Stimulated activated naive CD8-positive, alpha-beta T cell treated with anti-CD3 and anti-CD28 coated beads, Interleukin-15, amount 100 ng/mL, for 72 hours (primary cell): ENCODE data around the gene APEH.
A peak's percentile ranks its signal among the peaks of the same experiment; 100 is the strongest.

Experiments used
- ATAC-seq: fragments of 150-1000 bp; cut with Tn5 transposase; 2 replicates; pipeline ENCODE4 v1.10.0; 2021; ENCODE audit warnings: mild to moderate bottlenecking, moderate library complexity
- DNase-seq, 2 donors: peaks; one replicate each; pipeline ENCODE4 v3.0.0; 2021 to 2022
- H3K27ac Mint-ChIP-seq, 2 donors: one replicate each; pipeline ENCODE4 v1.8.0; 2022; ENCODE audit warnings: mild to moderate bottlenecking in 2 of 2, mixed read lengths in 2 of 2, moderate library complexity in 2 of 2
- H3K27me3 Mint-ChIP-seq: one replicate; pipeline ENCODE4 v1.8.0; 2022; ENCODE audit warnings: mixed read lengths
- H3K4me1 Mint-ChIP-seq: one replicate; pipeline ENCODE4 v1.8.0; 2022; ENCODE audit warnings: mild to moderate bottlenecking, mixed read lengths
- H3K4me3 Mint-ChIP-seq, 2 donors: one replicate each; pipeline ENCODE4 v1.8.0; 2022; ENCODE audit warnings: mild to moderate bottlenecking in 2 of 2, mixed read lengths in 2 of 2, moderate library complexity in 1 of 2
- H3K9me3 Mint-ChIP-seq, 2 donors: one replicate each; pipeline ENCODE4 v1.8.0; 2022; ENCODE audit warnings: mixed read lengths in 2 of 2

Gene APEH

GRCh38 chr3:49717959-49718857, 44.1 kb downstream of the APEH start:
- no peaks in the 10 kb centered on the region for H3K9me3 Mint-ChIP-seq
- H3K4me3 Mint-ChIP-seq = peak overlapping the region; percentile 76 to 88
- H3K27me3 Mint-ChIP-seq = no peaks in the 10 kb centered on the region
- H3K4me1 Mint-ChIP-seq = peaks cover 52% of the 10 kb centered on the region
- H3K27ac Mint-ChIP-seq = peak overlapping the region in 1 of 2 donors; percentile 91
- DNase-seq (no peak), ATAC-seq (no peak)

GRCh38 chr3:49718858-49719213, 44.7 kb downstream of the APEH start:
- Mint-ChIP-seq H3K4me1 (peaks cover 50% of the 10 kb centered on the region), H3K9me3 (no peaks in the 10 kb centered on the region), H3K4me3 (peak overlapping the region; percentile 76 to 88), H3K27ac (peak overlapping the region in 1 of 2 donors; percentile 91), H3K27me3 (no peaks in the 10 kb centered on the region)
- ATAC-seq = no peak
- DNase-seq = no peak

GRCh38 chr3:49719214-49719884, 45.2 kb downstream of the APEH start, which contains the start of gene AMIGO3:
Gene AMIGO3, minus strand, starts transcription at chr3:49719684. Its CDS starts 219 bp downstream, at chr3:49719465.
- Mint-ChIP-seq H3K4me3 (peak within 1 kb of the TSS; percentile 76 to 88), H3K27ac (peak within 1 kb of the TSS in 1 of 2 donors; percentile 91), H3K4me1 (peaks cover 54% of the 10 kb centered on the region), H3K27me3 (no peaks in the 10 kb centered on the region), H3K9me3 (no peaks in the 10 kb centered on the region)
- DNase-seq (peak; percentile 86 to 87), ATAC-seq (peak; percentile 82)

- DNase-seq = no peak
- Mint-ChIP-seq H3K27ac (no peak overlapping the region), H3K4me3 (no peak overlapping the region), H3K9me3 (no peaks in the 10 kb centered on the region), H3K27me3 (no peaks in the 10 kb centered on the region), H3K4me1 (peaks cover 62% of the 10 kb centered on the region)
- no peak for ATAC-seq
Measured at GRCh38 chr3:49720855-49721595, 46.9 kb downstream of the APEH start.

- Mint-ChIP-seq H3K4me1 (peaks cover 62% of the 10 kb centered on the region), H3K9me3 (no peaks in the 10 kb centered on the region), H3K4me3 (no peak overlapping the region), H3K27me3 (no peaks in the 10 kb centered on the region), H3K27ac (no peak overlapping the region)
- ATAC-seq = no peak
- no peak for DNase-seq
Measured at GRCh38 chr3:49721596-49721895, 47.4 kb downstream of the APEH start.

GRCh38 chr3:49721896-49722781, 48.0 kb downstream of the APEH start:
- peak overlapping the region; percentile 98 to 99 for H3K4me3 Mint-ChIP-seq
- H3K27me3 Mint-ChIP-seq = no peaks in the 10 kb centered on the region
- H3K4me1 Mint-ChIP-seq = peaks cover 62% of the 10 kb centered on the region
- no peak for DNase-seq
- H3K27ac Mint-ChIP-seq = peak overlapping the region; percentile 49 to 97
- no peaks in the 10 kb centered on the region for H3K9me3 Mint-ChIP-seq
- ATAC-seq = no peak

- no peaks in the 10 kb centered on the region for H3K9me3 Mint-ChIP-seq
- peak overlapping the region; percentile 98 to 99 for H3K4me3 Mint-ChIP-seq
- DNase-seq (no peak), ATAC-seq (no peak)
- peaks cover 62% of the 10 kb centered on the region for H3K4me1 Mint-ChIP-seq
- no peaks in the 10 kb centered on the region for H3K27me3 Mint-ChIP-seq
- peak overlapping the region; percentile 97 to 99 for H3K27ac Mint-ChIP-seq
Measured at GRCh38 chr3:49722896-49723295, 48.7 kb downstream of the APEH start.

GRCh38 chr3:49723296-49723627, 49.1 kb downstream of the APEH start:
- Mint-ChIP-seq H3K9me3 (no peaks in the 10 kb centered on the region), H3K4me3 (peak overlapping the region; percentile 98 to 99), H3K4me1 (peaks cover 61% of the 10 kb centered on the region), H3K27ac (peak overlapping the region; percentile 97 to 99), H3K27me3 (no peaks in the 10 kb centered on the region)
- peak; percentile 42 for ATAC-seq
- peak; percentile 45 to 65 for DNase-seq

GRCh38 chr3:49723628-49724551, 49.7 kb downstream of the APEH start, which contains the start of gene GMPPB:
Gene GMPPB, minus strand, starts transcription at chr3:49723951. Its CDS starts 225 bp downstream, at chr3:49723726.
- DNase-seq = peak; percentile 94 to 95
- Mint-ChIP-seq H3K27ac (peak within 1 kb of the TSS; percentile 97 to 99), H3K9me3 (no peaks in the 10 kb centered on the region), H3K4me1 (peaks cover 55% of the 10 kb centered on the region), H3K4me3 (peak within 1 kb of the TSS; percentile 98 to 99), H3K27me3 (no peaks in the 10 kb centered on the region)
- peak; percentile 88 for ATAC-seq

- Mint-ChIP-seq H3K4me3 (peak overlapping the region; percentile 98 to 99), H3K27me3 (no peaks in the 10 kb centered on the region), H3K27ac (peak overlapping the region; percentile 97 to 99), H3K4me1 (peaks cover 48% of the 10 kb centered on the region), H3K9me3 (no peaks in the 10 kb centered on the region)
- ATAC-seq (no peak), DNase-seq (peak in 1 of 2 donors; percentile 40)
Measured at GRCh38 chr3:49724586-49724985, 50.4 kb downstream of the APEH start.

- ATAC-seq (no peak), DNase-seq (no peak)
- no peak overlapping the region for H3K4me3 Mint-ChIP-seq
- no peaks in the 10 kb centered on the region for H3K27me3 Mint-ChIP-seq
- peaks cover 33% of the 10 kb centered on the region for H3K4me1 Mint-ChIP-seq
- H3K27ac Mint-ChIP-seq = peak overlapping the region in 1 of 2 donors; percentile 25
- no peaks in the 10 kb centered on the region for H3K9me3 Mint-ChIP-seq
Measured at GRCh38 chr3:49725906-49726681, 51.9 kb downstream of the APEH start.

- H3K4me1 Mint-ChIP-seq = peaks cover 23% of the 10 kb centered on the region
- ATAC-seq (no peak), DNase-seq (no peak)
- H3K27ac Mint-ChIP-seq = no peak overlapping the region
- no peaks in the 10 kb centered on the region for H3K9me3 Mint-ChIP-seq
- H3K27me3 Mint-ChIP-seq = no peaks in the 10 kb centered on the region
- no peak overlapping the region for H3K4me3 Mint-ChIP-seq
Measured at GRCh38 chr3:49727154-49727923, 53.2 kb downstream of the APEH start.

GRCh38 chr3:49727924-49728361, 53.8 kb downstream of the APEH start:
- Mint-ChIP-seq H3K4me3 (no peak overlapping the region), H3K27me3 (no peaks in the 10 kb centered on the region), H3K27ac (no peak overlapping the region), H3K4me1 (peaks cover 17% of the 10 kb centered on the region), H3K9me3 (no peaks in the 10 kb centered on the region)
- ATAC-seq (no peak), DNase-seq (no peak)
